GM19025 (cell line): ENCODE data around the gene BRIP1.
"Not testable (repeated sequence)": the region's sequence is repeated elsewhere in the genome, so short reads cannot be mapped to it uniquely, and the experiment has no call there.

Experiments used
- ATAC-seq: cut with Tn5 transposase; IDR thresholded peaks from one replicate; pipeline ENCODE4 v1.9.1; 2021; ENCODE audit warnings: mild to moderate bottlenecking, low read depth, moderate library complexity; ENCODE audit not compliant: unreplicated experiment

BRIP1 gene

DNA sequence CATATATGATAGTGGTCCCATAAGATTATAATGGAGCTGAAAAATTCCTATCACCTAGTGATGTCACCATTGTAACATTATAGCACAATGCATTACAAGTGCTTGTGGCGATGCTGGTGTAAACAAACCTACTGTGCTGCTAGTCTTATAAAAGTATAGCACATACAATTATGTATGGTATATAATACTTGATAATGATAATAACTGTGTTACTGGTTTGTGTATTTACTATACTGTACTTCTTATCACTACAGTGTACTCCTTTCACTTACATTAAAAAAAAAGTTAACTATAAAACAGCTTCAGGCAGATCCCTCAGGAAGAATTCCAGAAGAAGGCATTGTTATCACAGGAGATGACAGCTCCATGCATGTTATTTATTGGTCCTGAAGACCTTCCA lies 150.3 kb downstream of the BRIP1 start:
- ATAC-seq = no peak

DNA sequence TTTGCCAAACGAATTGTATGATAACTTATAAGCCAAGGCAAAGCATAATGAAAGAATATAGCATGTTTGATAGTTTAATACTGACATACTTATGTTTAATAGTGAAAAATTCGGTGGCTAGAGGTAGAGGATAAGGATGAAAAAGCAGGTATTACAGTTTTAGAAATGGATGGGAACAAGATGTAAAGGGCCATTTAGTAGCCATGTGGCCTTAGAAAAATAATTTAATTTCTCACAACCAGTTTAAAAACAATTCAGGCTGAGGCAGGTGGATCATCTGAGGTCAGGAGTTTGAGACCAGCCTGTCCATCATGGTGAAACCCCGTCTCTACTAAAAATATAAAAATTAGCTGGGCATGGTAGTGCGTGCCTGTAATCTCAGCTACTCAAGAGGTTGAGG lies 152.8 kb downstream of the BRIP1 start:
- ATAC-seq = no peak

- no peak for ATAC-seq
Observed at GRCh38 chr17:61709567-61709966, 153.8 kb downstream of the BRIP1 start.

- ATAC-seq = no peak
Observed at GRCh38 chr17:61704935-61705449, 158.3 kb downstream of the BRIP1 start.

GRCh38 chr17:61702450-61702849 lies 160.9 kb downstream of the BRIP1 start:
- ATAC-seq = no peak

DNA sequence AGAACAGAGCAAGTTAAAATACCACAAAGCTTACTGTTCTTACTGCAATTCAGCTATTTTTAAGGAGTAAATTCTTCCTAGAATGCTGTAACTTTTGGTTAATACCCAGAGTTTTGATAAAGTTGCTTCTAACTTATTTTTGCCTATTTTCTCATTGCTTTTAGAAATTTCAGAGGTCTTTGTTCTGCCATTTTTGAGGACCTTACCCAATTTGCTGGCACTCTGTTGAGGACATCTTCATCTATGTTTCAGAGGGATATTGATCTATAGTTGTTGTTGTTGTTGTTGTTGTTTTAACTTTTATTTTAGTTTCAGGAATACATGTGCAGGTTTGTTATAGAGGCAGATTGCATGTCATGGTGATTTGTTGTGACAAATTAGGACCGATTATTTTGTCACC lies 161.3 kb downstream of the BRIP1 start:
- no peak for ATAC-seq

GRCh38 chr17:61701334-61701733 lies 162.0 kb downstream of the BRIP1 start:
- ATAC-seq = no peak

- no peak for ATAC-seq
Observed at GRCh38 chr17:61700252-61700651, 163.1 kb downstream of the BRIP1 start.

- no peak for ATAC-seq
Observed at GRCh38 chr17:61699694-61700093, 163.6 kb downstream of the BRIP1 start.

DNA sequence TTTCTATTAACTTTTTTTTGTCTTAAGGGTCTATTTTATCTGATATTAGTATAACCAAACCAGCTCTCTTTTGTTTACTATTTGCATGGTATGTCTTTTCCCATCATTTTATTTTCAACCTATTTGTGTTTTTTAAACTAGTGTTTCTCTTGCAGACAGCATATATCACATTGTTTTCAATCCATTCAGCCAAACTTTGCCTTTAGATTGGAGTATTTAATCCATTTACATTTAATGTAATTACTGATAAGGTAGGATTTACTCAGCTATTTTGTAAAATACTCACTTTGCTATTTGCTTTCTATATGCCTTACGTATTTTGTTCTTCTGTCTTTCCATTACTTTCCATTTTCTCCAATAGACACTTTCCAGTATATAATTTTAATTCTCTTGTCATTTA lies 164.3 kb downstream of the BRIP1 start:
- ATAC-seq = no peak

GRCh38 chr17:61698244-61698643 lies 165.1 kb downstream of the BRIP1 start:
- ATAC-seq = no peak

GRCh38 chr17:61695779-61696337 lies 167.5 kb downstream of the BRIP1 start:
- no peak for ATAC-seq

GRCh38 chr17:61694095-61694494 lies 169.2 kb downstream of the BRIP1 start:
- ATAC-seq = no peak

- no peak for ATAC-seq
Observed at GRCh38 chr17:61689610-61690180, 173.6 kb downstream of the BRIP1 start.

- no peak for ATAC-seq
Observed at GRCh38 chr17:61687769-61688168, 175.6 kb downstream of the BRIP1 start.

- ATAC-seq = no peak
Observed at GRCh38 chr17:61686113-61686512, 177.2 kb downstream of the BRIP1 start.

DNA sequence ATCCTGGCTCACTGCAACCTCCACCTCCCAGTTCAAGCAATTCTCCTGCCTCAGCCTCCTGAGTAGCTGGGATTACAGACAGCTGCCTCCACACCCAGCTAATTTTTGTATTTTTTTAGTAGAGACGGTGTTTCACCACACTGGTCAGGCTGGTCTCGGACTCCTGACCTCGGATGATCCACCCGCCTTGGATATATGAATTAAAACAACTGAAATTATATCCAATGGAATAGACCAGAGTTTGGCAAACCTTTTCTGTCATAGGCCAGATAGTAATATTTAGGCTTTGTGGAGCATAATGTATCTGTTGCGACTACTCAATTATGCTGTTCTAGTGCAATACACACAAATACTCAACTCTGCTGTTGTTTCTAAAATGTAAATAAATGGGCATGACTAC lies 178.5 kb downstream of the BRIP1 start:
- no peak for ATAC-seq

- no peak for ATAC-seq
Observed at GRCh38 chr17:61684172-61684571, 179.2 kb downstream of the BRIP1 start.

GRCh38 chr17:61683466-61683865 lies 179.9 kb downstream of the BRIP1 start:
- no peak for ATAC-seq

- no peak for ATAC-seq
Observed at GRCh38 chr17:61680921-61681320, 182.4 kb downstream of the BRIP1 start.

DNA sequence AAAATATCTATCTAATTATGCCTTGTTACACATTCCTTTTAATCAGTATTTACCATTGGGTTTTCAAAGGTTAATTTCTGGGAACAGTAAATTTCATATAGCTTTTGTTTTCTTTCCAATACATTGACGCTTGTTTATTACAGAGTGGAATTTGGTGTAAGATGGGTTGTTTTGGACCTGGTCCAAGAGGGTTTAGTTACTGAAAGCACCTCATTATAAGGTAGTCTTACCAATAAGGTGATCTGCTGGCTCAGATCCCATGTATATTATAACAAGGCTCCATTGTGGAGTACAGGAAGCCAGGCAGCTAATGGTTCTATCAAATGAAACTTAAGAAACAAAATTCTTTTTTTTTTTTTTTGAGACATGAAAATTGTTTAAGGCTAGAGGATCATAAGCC lies 185.0 kb downstream of the BRIP1 start:
- no peak for ATAC-seq

DNA sequence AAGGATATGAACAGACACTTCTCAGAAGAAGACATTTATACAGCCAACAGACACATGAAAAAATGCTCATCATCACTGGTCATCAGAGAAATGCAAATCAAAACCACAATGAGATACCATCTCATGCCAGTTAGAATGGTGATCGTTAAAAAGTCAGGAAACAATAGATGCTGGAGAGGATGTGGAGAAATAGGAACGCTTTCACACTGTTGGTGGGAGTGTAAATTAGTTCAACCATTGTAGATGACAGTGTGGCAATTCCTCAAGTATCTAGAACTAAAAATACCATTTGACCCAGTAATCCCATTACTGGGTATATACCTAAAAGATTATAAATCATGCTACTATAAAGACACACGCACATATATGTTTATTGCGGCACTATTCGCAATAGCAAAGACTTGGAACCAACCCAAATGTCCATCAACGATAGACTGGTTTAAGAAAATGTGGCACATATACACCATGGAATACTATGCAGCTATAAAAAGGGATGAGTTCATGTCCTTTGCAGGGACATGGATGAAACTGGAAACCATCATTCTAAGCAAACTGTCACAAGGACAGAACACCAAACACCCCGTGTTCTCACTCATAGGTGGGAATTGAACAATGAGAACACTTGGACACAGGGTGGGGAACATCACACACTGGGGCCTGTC lies 186.0 kb downstream of the BRIP1 start:
- ATAC-seq = not testable (repeated sequence)
